ENCODE results near the gene CAPN15.

DNA sequence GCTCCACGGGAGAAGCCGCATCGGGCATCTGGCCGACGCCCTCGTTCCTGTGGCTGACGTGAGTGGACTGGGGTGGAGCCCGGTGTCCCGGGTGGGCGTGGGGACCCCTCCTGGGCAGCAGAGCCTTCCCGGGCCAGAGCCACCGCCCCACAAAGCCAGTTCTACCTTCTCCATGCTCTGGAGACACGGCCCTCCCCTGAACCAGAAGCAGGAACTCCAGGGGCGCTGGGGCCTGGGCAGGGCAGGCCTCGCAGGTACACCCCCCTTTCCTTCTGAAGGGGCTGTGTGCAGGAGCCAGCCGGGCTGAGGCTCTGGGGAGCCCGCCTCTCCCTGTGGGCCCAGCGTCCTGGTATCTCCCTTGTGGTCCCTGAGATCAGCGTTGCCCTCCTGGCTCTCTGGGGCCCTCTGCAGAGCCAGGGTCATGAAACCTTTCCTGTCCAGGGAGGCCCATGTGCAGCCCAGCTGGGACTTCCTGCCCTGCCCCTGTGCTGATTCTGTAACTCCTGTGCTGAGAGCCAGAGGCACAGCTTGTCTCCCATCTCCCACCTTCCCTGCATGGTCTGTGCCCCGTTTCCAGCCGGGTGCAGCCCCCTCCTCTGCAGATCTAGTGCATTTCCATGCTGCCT lies 48.8 kb downstream of the CAPN15 start:
- TF ChIP-seq POLR2A (IDR thresholded peaks at IDR 0.05) (no peak), EP300 (IDR thresholded peaks at IDR 0.05) (no peak), POLR2AphosphoS5 (IDR thresholded peaks at IDR 0.05) (no peak)

Data from gastroesophageal sphincter (tissue), 2 donors.